Naive B cell (primary cell): Measurements from ENCODE around the gene FFAR1. TPM values are rescaled to one million over a fixed set of nuclear protein-coding genes. Genes with fewer than 3 reads are reported as not detected.

Experiments used
- ATAC-seq, 2 donors: fragments of 150-1000 bp; cut with Tn5 transposase; 2 replicates each; pipeline ENCODE4 v1.10.0; 2021; ENCODE audit warnings: low read depth in 2 of 2, mild to moderate bottlenecking in 2 of 2, moderate library complexity in 2 of 2
- DNase-seq: peaks from one replicate; pipeline ENCODE4 v3.0.0; 2022
- H3K27ac Mint-ChIP-seq, 6 donors: one replicate each; pipeline ENCODE4 v1.8.0; 2020 to 2022; ENCODE audit warnings: mild to moderate bottlenecking in 6 of 6, mixed read lengths in 6 of 6, moderate library complexity in 5 of 6, inconsistent platforms in 2 of 6
- H3K27me3 Mint-ChIP-seq, 3 donors: one replicate each; pipeline ENCODE4 v1.8.0; 2021 to 2022; ENCODE audit warnings: mixed read lengths in 3 of 3, mild to moderate bottlenecking in 1 of 3
- H3K36me3 Mint-ChIP-seq, 2 donors: one replicate each; pipeline ENCODE4 v1.8.0; 2020 to 2022; ENCODE audit warnings: mixed read lengths in 2 of 2, inconsistent platforms in 1 of 2, mild to moderate bottlenecking in 1 of 2
- H3K4me1 Mint-ChIP-seq, 3 donors: one replicate each; pipeline ENCODE4 v1.8.0; 2020 to 2022; ENCODE audit warnings: mixed read lengths in 3 of 3, inconsistent platforms in 1 of 3, mild to moderate bottlenecking in 1 of 3, moderate library complexity in 1 of 3
- H3K4me3 Mint-ChIP-seq, 8 donors: one replicate each; pipeline ENCODE4 v1.8.0; 2020 to 2022; ENCODE audit warnings: mild to moderate bottlenecking in 8 of 8, mixed read lengths in 8 of 8, moderate library complexity in 8 of 8, inconsistent platforms in 2 of 8
- H3K9me3 Mint-ChIP-seq, 7 donors: one replicate each; pipeline ENCODE4 v1.8.0; 2020 to 2022; ENCODE audit warnings: mixed read lengths in 7 of 7, mild to moderate bottlenecking in 5 of 7, inconsistent platforms in 2 of 7, moderate library complexity in 1 of 7
- polyA plus RNA-seq, 6 donors: library from polyadenylated mRNA; unstranded; fragments of 300-500 nt; fragmentation: Illumina TruSeq; gene quantifications; one replicate each; pipeline ENCODE4 v1.2.3, GENCODE V29; 2021; ENCODE audit warnings: low read depth in 6 of 6

Gene FFAR1
- polyA plus RNA-seq, 6 donors from 2014 or later = 0.14 to 1.9 (median 0.75) TPM

- peaks cover 0 to 20% (median 10%) of the 10 kb centered on the region in 3 donors for H3K27me3 Mint-ChIP-seq
- no peaks in the 10 kb centered on the region for H3K36me3 Mint-ChIP-seq
- H3K4me3 Mint-ChIP-seq = no peak overlapping the region
- no peak for ATAC-seq
- H3K27ac Mint-ChIP-seq = no peak overlapping the region
- no peak for DNase-seq
- H3K9me3 Mint-ChIP-seq = no peaks in the 10 kb centered on the region
- H3K4me1 Mint-ChIP-seq = peaks cover 0 to 11% (median 0%) of the 10 kb centered on the region in 3 donors
Observed at GRCh38 chr19:35396240-35396885, 48.7 kb downstream of the FFAR1 start.

- Mint-ChIP-seq H3K4me3 (no peak overlapping the region), H3K9me3 (no peaks in the 10 kb centered on the region), H3K4me1 (peaks cover 1 to 13% (median 2%) of the 10 kb centered on the region in 3 donors), H3K27ac (no peak overlapping the region), H3K36me3 (no peaks in the 10 kb centered on the region), H3K27me3 (peaks cover 0 to 20% (median 10%) of the 10 kb centered on the region in 3 donors)
- DNase-seq = no peak
- ATAC-seq = no peak
Observed at GRCh38 chr19:35397064-35397463, 49.4 kb downstream of the FFAR1 start.

Other genes starting within 250 kb of the FFAR1 start
- not detected for gene FXYD3, start 232.1 kb upstream of the FFAR1 start, polyA plus RNA-seq
- gene LGI4, start 212.8 kb upstream of the FFAR1 start, polyA plus RNA-seq = not detected
- 1 to 10 TPM; 1.0 to 2.7 (median 1.2) TPM for gene FXYD1, start 209.1 kb upstream of the FFAR1 start, polyA plus RNA-seq
- 1 to 10 TPM; 2.0 to 4.5 (median 3.4) TPM for gene FXYD7, start 204.6 kb upstream of the FFAR1 start, polyA plus RNA-seq
- 100 to 1,000 TPM; 290 to 440 (median 351) TPM for gene FXYD5, start 193.2 kb upstream of the FFAR1 start, polyA plus RNA-seq
- not detected for gene FAM187B, start 119.2 kb upstream of the FFAR1 start, polyA plus RNA-seq
- 10 to 100 TPM; 11.7 to 46.3 (median 34.8) TPM for gene LSR, start 98.9 kb upstream of the FFAR1 start, polyA plus RNA-seq
- gene USF2, start 78.9 kb upstream of the FFAR1 start, polyA plus RNA-seq = 10 to 100 TPM in 4 of 6 donors, 1 to 10 TPM in 2; 1.9 to 15.5 (median 10.4) TPM
- under 1 TPM in 1 of 6 donors, not detected in 5; 0.12 TPM for gene HAMP, start 65.4 kb upstream of the FFAR1 start, polyA plus RNA-seq
- under 1 TPM in 4 of 6 donors, not detected in 2; 0.12 to 0.41 (median 0.29) TPM for gene MAG, start 55.7 kb upstream of the FFAR1 start, polyA plus RNA-seq
- 100 to 1,000 TPM; 364 to 971 (median 552) TPM for gene CD22, start 18.7 kb upstream of the FFAR1 start, polyA plus RNA-seq
- gene FFAR3, start 10.6 kb downstream of the FFAR1 start, polyA plus RNA-seq = under 1 TPM in 1 of 6 donors, not detected in 5; 0.17 TPM
- not detected for gene GPR42, start 23.2 kb downstream of the FFAR1 start, polyA plus RNA-seq
- gene FFAR2, start 100.4 kb downstream of the FFAR1 start, polyA plus RNA-seq = not detected
- gene KRTDAP, start 142.6 kb downstream of the FFAR1 start, polyA plus RNA-seq = not detected
- 1 to 10 TPM in 2 of 6 donors, not detected in 4; 2.6 to 3.1 TPM for gene DMKN, start 165.7 kb downstream of the FFAR1 start, polyA plus RNA-seq
- gene SBSN, start 180.4 kb downstream of the FFAR1 start, polyA plus RNA-seq = not detected
- gene GAPDHS, start 185.6 kb downstream of the FFAR1 start, polyA plus RNA-seq = not detected
- 100 to 1,000 TPM; 153 to 293 (median 162) TPM for gene TMEM147, start 197.7 kb downstream of the FFAR1 start, polyA plus RNA-seq
- gene ATP4A, start 215.8 kb downstream of the FFAR1 start, polyA plus RNA-seq = not detected
- gene PMIS2, start 238.3 kb downstream of the FFAR1 start, polyA plus RNA-seq = not detected